GM21360 (cell line): ENCODE measurements around the gene MLLT3.
A peak's percentile ranks its signal among the peaks of the same experiment; 100 is the strongest.
"Not testable (repeated sequence)": the region's sequence is repeated elsewhere in the genome, so short reads cannot be mapped to it uniquely, and the experiment has no call there.

Experiments used
- ATAC-seq: cut with Tn5 transposase; IDR thresholded peaks from one replicate; pipeline ENCODE4 v1.9.1; 2021; ENCODE audit warnings: mild to moderate bottlenecking, moderate library complexity; ENCODE audit not compliant: unreplicated experiment

Gene MLLT3

GRCh38 chr9:20622330-20623020 is at the start of gene MLLT3:
TSS of gene MLLT3 (minus strand) at chr9:20622499.
- peak; percentile 76 for ATAC-seq

DNA sequence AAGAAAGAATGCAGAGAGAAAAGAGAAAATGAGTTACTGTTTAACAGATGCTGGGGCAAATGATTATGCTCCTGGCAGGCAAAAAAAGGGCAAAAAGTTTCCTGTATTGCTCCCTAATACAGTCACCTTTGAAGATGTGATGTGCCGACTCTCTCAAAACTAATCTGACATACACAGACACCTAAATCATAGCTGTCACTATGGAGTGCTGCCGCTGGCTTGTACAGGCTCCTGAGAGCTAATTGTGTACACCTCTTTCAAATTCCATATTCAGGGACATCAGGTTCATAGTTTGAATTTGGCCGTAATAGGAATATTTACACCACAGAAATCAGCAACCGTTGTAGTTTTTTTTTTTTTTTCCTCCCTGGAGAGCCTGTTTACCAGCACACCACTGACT is 49.3 kb upstream of the MLLT3 start:
- no peak for ATAC-seq

DNA sequence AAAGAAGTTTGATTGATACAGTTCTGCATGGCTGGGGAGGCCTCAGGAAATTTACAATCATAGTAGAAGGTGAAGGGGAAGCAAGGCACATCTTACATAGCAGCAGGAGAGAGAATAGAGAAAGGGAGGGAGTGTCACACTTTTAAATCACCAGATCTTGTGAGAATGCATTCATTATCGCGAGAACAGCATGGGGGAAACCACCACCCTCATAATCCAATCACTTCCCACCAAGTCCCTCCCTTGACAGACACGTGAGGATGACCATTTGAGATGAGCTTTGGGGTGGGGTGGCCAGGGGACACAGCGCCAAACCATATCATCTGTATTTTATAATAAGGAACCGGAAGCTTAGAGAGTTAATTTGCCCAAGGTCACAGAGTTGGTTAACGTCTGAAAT is 48.1 kb upstream of the MLLT3 start:
- ATAC-seq: no peak

- ATAC-seq: no peak
Observed at GRCh38 chr9:20664501-20664900, 42.2 kb upstream of the MLLT3 start.

DNA sequence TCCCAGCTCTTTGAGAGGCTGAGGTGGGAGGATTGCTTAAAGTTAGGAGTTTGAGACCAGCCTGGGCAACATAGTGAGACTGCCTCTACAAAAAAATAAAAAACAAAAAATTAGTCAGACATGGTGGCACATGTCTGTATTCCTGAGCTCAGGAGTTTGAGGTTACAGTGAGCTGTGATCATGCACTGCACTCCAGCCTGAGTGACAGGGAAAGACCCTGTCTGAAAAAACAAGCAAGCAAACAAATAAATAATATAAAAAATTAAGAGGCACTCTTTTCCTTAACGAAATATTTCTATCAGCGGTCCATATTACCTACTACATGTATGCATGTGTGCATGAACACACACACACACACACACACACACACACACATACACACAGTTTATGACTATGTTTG is 40.8 kb upstream of the MLLT3 start:
- ATAC-seq: no peak

DNA sequence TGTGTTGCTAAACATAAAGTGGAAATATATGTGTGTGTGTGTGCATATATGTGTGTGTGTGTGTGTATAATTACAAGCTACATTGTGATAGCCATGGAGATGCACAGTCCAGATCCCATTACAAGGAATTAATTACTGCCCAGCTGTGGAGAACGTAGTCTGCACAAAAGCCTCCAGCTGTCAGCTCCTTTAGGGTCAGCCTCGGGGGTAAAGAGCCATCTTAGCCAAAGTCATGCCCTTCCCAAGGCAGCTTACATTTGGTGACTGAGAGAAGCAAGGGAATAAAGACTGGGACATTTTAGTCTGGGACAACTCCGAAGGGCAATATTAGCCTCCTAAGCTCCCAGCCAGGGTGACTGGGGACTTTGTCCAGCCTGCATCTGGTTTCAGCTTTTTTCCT is 39.9 kb upstream of the MLLT3 start:
- ATAC-seq: no peak

GRCh38 chr9:20659474-20659967 is 37.2 kb upstream of the MLLT3 start:
- ATAC-seq: no peak

DNA sequence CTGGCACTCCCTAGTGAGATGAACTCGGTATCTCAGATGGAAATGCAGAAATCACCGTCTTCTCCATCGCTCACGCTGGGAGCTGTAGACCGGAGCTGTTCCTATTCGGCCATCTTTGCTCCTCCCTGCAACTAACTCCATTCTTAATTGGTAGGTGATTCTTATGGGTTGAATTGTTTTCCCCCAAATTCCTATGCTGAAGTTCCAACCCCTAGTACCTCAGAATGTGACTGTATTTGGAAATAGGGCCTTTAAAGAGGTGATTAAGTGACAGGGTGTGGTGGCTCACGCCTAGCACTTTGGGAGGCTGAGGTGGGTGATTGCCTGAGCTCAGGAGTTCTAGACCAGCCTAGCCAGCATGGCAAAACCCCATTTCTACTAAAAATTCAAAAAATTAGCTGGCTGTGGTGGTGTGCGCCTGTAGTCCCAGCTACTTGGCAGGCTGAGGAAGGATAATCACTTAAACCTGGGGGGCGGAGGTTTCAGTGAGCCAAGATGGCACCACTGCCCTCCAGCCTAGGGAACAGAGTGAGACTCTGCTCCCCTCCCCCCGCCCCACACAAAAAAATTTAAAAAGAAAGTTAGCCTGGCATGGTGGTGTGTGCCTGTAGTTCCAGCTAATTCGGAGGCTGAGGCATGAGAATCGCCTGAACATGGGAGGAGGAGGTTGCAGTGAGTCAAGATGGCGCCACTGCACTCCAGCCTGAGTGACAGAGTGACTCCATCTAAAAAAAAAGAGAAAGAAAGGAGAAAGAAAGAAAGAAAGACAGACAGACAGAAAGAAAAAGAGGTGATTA is 36.6 kb upstream of the MLLT3 start:
- ATAC-seq: no peak

DNA sequence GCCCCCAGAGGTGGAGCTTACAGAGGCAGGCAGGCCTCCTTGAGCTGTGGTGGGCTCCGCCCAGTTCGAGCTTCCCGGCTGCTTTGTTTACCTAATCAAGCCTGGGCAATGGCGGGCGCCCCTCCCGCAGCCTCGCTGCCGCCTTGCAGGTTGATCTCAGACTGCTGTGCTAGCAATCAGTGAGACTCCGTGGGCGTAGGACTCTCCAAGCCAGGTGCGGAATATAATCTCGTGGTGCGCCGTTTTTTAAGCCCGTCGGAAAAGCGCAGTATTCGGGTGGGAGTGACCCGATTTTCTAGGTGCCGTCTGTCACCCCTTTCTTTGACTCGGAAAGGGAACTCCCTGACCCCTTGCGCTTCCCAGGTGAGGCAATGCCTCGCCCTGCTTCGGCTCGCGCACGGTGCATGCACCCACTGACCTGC is 36.0 kb upstream of the MLLT3 start:
- ATAC-seq: not testable (repeated sequence)

- ATAC-seq: no peak
Observed at GRCh38 chr9:20651939-20652338, 29.6 kb upstream of the MLLT3 start.

DNA sequence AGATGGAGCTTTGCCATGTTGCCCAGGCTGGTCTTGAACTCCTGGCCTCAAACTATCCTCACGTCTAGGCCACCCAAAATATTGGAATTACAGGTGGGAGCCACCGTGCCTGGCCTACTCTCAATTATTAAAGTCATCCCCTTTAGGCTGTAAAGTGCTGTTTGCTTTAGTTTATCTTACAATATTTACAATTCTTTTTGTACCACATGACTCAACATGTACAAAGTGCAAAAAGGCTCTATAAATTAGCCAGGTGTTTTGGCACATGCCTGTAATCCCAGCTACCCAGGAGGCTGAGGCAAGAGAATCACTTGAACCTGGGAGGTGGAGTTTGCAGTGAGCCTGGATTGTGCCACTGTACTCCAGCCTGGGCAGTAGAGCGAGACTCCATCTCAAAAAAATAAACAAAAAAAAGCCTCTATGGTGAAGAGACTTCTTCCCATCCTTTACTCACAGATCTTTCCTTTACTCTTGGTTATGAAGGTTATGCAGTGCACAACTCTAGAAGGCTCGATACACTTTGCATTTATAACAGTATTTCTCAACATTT is 28.5 kb upstream of the MLLT3 start:
- ATAC-seq: no peak

GRCh38 chr9:20650313-20650712 is 28.0 kb upstream of the MLLT3 start:
- ATAC-seq: no peak

GRCh38 chr9:20649381-20649780 is 27.1 kb upstream of the MLLT3 start:
- no peak for ATAC-seq

DNA sequence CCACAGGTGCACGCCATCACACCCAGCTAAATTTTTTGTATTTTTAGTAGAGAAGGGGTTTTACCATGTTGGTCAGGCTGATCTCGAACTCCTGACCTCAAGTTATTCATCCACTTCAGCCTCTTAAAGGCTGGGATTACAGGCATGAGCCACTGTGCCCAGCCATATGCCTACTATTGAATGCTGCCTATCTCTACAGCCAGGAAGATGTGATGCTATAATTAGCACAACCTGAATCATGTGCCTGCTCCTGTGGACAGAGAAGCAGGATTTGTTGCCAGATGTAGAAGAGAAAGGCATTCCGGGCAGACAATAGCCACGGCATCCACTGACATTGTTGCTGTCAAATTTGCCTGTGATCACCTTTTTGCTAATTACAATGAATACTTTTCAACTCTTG is 24.4 kb upstream of the MLLT3 start:
- no peak for ATAC-seq

DNA sequence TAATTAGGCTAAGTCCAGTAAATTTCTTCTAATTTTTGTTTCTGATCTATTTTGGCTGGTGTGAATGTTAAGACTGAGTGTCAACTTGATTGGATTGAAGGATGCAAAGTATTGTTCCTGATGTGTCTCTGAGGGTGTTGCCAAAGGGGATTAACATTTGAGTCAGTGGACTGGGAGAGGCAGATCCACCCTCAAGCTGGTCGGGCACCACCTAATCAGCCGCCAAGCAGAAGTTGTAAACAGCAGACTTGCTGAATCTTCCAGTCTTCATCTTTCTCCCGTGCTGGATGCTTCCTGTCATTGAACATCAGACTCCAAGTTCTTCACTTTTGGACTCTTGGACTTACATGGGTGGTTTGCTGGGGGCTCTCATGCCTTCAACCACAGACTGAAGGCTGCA is 21.4 kb upstream of the MLLT3 start:
- no peak for ATAC-seq

DNA sequence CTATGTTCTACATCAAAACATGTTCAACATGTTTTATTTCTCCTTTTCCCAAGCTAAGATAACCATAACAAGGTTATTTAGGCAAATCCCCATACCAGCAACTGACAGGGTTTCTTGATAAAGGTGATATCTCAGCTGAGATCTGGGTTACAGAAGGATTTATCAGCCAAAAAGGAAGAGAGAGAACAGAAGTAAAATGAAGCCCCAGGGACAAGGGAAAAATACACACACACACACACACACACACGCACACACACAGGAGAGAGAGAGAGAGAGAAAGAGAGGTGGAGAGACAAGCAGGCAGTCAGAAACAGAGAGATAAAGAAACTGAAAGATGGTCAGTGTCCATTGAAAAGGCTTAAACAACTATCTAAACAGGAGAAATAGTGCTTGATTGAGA is 19.7 kb upstream of the MLLT3 start:
- no peak for ATAC-seq

- peak; percentile 85 for ATAC-seq
Observed at GRCh38 chr9:20640331-20641187, 18.3 kb upstream of the MLLT3 start.

GRCh38 chr9:20636888-20637440 is 14.7 kb upstream of the MLLT3 start:
- ATAC-seq: no peak

- ATAC-seq: no peak
Observed at GRCh38 chr9:20634895-20635294, 12.6 kb upstream of the MLLT3 start.

DNA sequence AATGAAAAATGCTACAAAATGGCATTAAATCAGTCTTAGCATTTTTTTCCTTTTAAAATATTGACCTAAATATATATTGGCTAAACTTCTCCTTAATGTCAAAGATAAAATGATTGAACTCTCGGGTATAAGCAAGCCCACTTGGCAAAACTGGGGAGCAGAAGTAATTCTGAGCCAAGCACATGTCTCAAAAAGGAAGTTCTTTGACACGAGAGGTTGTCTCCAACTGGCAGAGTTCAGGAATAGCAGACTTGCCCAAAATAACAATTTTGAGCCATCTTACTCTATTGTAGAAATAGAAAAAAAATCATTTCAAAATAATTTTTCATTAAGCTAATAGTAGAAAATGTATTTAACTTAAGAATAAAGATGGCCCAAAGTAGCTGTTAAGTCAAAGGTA is 10.4 kb upstream of the MLLT3 start:
- ATAC-seq: no peak
